Panc1 (cell line): ENCODE data around the gene FRMD5. TPM values are rescaled to one million over a fixed set of nuclear protein-coding genes. Genes with fewer than 3 reads are reported as not detected.
"Not testable (repeated sequence)": the region's sequence is repeated elsewhere in the genome, so short reads cannot be mapped to it uniquely, and the experiment has no call there.

Experiments used
- ATAC-seq: fragments of 200-7000 bp; cut with Tn5 transposase; 2 replicates; pipeline ENCODE4 v1.9.1; 2020; ENCODE audit warnings: mild to moderate bottlenecking, moderate library complexity
- BruUV-seq: library from RNA; stranded (reverse); fragments of 400-500 nt; replicated peaks from 2 replicates; lab custom pipeline; 2021; lab: Mats Ljungman, UMichigan
- CTCF ChIA-PET: fragments of 300-600 bp; sonication (Branson Sonifier 250); formaldehyde crosslinking; loops from one replicate; lab custom pipeline; 2022; ENCODE audit warnings: antibody characterized with exemption; lab: Charles Lee
- POLR2A ChIA-PET: fragments of 300-600 bp; sonication (Branson Sonifier 250); formaldehyde crosslinking; loops from one replicate; lab custom pipeline; 2022; ENCODE audit warnings: antibody characterized with exemption; lab: Charles Lee
- DNase-seq: peaks from one replicate; pipeline ENCODE4 v3.0.0-alpha.2; 2010; ENCODE audit warnings: low read depth, low spot score
- H3K27ac ChIP-seq: 2 replicates; pipeline ENCODE4 v1.5.1; 2011; ENCODE audit warnings: mild to moderate bottlenecking, low read length, inconsistent platforms
- H3K27me3 ChIP-seq: fragments of 200-500 bp; sonication (Bioruptor generic); 2 replicates; pipeline ENCODE4 v1.6.0; 2014; ENCODE audit warnings: low read length, inconsistent platforms; ENCODE audit not compliant: control insufficient read depth, insufficient read depth
- H3K36me3 ChIP-seq: fragments of 200-500 bp; sonication (Bioruptor generic); 2 replicates; pipeline ENCODE4 v1.5.1; 2014; ENCODE audit warnings: inconsistent platforms, mild to moderate bottlenecking, low read length, moderate library complexity; ENCODE audit not compliant: control insufficient read depth, insufficient read depth
- H3K4me1 ChIP-seq: 2 replicates; pipeline ENCODE4 v1.5.1; 2011; ENCODE audit warnings: inconsistent platforms, mild to moderate bottlenecking, low read length, moderate library complexity; ENCODE audit not compliant: control insufficient read depth, insufficient read depth
- H3K4me3 ChIP-seq, 2 experiments: 2 replicates each; pipeline ENCODE4 v1.5.1; 2011 to 2012; ENCODE audit warnings: low read depth in 2 of 2, low read length in 2 of 2, mild to moderate bottlenecking in 2 of 2, inconsistent platforms in 1 of 2, moderate library complexity in 1 of 2
- H3K9me3 ChIP-seq: fragments of 200-500 bp; sonication (Bioruptor generic); 2 replicates; pipeline ENCODE4 v1.5.1; 2014; ENCODE audit warnings: low read depth, mild to moderate bottlenecking, inconsistent platforms, low read length, moderate library complexity; ENCODE audit not compliant: control insufficient read depth, insufficient read depth
- POLR2AphosphoS5 ChIP-seq: IDR thresholded peaks from 2 replicates; pipeline ENCODE4 v1.6.1; 2012; ENCODE audit warnings: mild to moderate bottlenecking, low read depth, low read length, moderate library complexity
- in situ Hi-C: cut with HindIII; loops from 2 replicates; pipeline ENCODE4 v1.10.0; 2016; ENCODE audit warnings: low sequenced_read_pairs, low pct_unique_long_range_greater_than_20kb
- intact Hi-C: fragments of 100-400 bp; cut with micrococcal nuclease; formaldehyde crosslinking; loops from one replicate; pipeline ENCODE4 v1.10.0; 2022; ENCODE audit not compliant: unreplicated experiment
- total RNA-seq: library from RNA; stranded (reverse); gene quantifications from one replicate; pipeline ENCODE4 v1.2.1, GENCODE V29; 2021; ENCODE audit not compliant: unreplicated experiment

The FRMD5 gene
- total RNA-seq, 1 experiment from 2014 or later = 18.3 TPM

DNA sequence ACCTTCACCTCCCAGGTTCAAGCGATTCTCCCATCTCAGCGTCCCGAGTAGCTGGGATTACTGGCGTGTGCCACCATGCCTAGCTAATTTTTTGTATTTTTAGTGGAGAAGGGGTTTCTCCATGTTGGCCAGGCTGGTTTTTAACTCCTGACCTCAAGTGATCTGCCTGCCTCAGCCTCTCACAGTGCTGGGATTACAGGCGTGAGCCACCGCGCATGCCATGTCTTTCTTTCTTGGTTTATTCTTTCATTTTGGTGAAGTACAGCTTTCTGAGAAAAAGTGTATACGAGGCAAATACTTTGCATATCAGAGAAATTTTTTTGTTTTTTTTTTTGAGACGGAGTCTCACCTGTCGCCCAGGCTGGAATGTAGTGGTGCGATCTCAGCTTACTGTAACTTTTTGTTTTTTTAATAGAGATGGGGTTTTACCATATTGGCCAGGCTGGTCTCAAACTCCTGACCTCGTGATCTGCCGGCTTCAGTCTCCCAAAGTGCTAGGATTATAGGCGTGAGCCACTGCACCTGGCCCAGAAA lies 363.5 kb downstream of the FRMD5 start:
- CTCF ChIA-PET = interaction anchor here (0.5 kb wide), 1 partner anchor 697 kb away, joined by 4 read pairs; no protein-coding TSS in a partner anchor
- H3K9me3 ChIP-seq, in situ Hi-C loops: not testable (repeated sequence)

GRCh38 chr15:43830691-43831275 lies 364.3 kb downstream of the FRMD5 start:
- H3K36me3 ChIP-seq, H3K4me1 ChIP-seq, H3K9me3 ChIP-seq, H3K4me3 ChIP-seq, H3K27me3 ChIP-seq, BruUV-seq, in situ Hi-C loops, ATAC-seq, H3K27ac ChIP-seq, intact Hi-C loops, CTCF ChIA-PET, POLR2A ChIA-PET, DNase-seq: not testable (repeated sequence)

More for the DNA sequence above, 363.5 kb downstream of the FRMD5 start:
- H3K4me3 ChIP-seq, DNase-seq, H3K4me1 ChIP-seq, H3K27me3 ChIP-seq, BruUV-seq, ATAC-seq, H3K36me3 ChIP-seq, H3K27ac ChIP-seq, intact Hi-C loops: not testable (repeated sequence)
- POLR2A ChIA-PET = interaction anchor here (0.7 kb wide), 1 partner anchor 727 kb away, joined by 3 read pairs; no protein-coding TSS in a partner anchor

DNA sequence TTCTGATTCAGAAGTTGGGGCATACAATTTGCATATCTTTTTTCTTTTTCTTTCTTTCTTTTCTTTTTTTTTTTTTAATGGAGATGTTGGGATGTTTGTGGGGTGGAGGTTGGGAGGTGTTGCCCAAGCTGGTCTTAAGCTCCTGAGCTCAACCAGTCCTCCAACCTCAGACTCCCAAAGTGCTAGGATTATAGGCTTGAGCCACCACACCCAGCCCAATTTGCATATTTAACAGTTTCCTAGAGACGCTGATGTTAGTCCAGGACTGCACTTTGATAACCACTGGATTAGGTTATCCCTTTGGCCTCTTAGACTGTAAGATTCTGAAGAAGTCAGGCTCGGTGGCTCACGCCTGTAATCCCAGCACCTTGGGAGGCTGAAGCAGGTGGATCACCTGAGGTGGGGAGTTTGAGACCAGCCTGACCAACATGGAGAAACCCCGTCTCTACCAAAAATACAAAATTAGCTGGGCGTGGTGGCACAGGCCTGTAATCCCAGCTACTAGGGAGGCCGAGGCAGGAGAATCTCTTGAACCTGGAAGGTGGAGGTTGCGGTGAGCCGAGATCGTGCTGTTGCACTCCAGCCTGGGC lies 365.0 kb downstream of the FRMD5 start:
- H3K27me3 ChIP-seq, H3K4me1 ChIP-seq, in situ Hi-C loops, H3K4me3 ChIP-seq, ATAC-seq, BruUV-seq, POLR2A ChIA-PET, intact Hi-C loops, H3K9me3 ChIP-seq, DNase-seq, H3K27ac ChIP-seq, H3K36me3 ChIP-seq: not testable (repeated sequence)
- CTCF ChIA-PET = interaction anchor here (0.6 kb wide), 1 partner anchor 708 kb away, joined by 5 read pairs; no protein-coding TSS in a partner anchor

DNA sequence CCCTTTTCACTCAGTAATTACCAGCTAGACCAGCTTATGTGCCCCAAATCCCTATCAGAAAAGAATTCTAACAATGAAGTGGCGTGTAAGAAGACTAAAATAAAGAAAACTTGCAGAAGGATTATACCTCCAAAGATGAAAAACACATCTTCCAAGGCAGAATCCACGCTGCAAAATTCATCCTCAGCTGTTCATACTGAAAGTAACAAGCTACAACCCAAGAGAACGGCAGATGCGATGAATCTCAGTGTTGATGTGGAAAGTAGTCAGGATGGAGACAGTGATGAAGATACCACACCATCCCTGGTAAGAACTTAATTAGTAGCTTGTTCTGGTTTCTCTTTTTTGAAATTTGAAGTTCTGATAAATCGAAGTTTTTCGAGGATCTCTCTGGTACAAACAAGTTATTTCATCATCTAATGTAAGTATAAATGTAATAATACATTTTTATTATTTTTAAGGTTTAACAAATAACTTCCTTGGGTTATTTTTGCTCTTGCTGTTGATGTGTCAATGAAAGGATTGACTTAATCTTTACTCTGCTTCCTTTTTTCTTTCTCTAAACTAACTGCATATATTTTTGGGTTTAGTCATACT lies 366.9 kb downstream of the FRMD5 start:
- no peaks in the 10 kb centered on the region for H3K27me3 ChIP-seq
- TSS peak; percentile 79 for BruUV-seq
- TF ChIP-seq POLR2AphosphoS5 = no peak
- DNase-seq = no peak
- no peak for ATAC-seq
- H3K27ac ChIP-seq = peak overlapping the region; percentile 94
- ChIA-PET POLR2A (interaction anchor here (0.7 to 0.9 kb wide), 2 partner anchors 15 to 28 kb away, joined by 4 to 6 read pairs; partner anchors contain the start of genes HYPK and SERINC4), CTCF (no interaction called here)
- H3K4me3 ChIP-seq = peak overlapping the region; percentile 65 to 83
- intact Hi-C loops (no loop called here), in situ Hi-C loops (no loop called here)
- H3K36me3 ChIP-seq = peaks cover 3% of the 10 kb centered on the region
- no peaks in the 10 kb centered on the region for H3K9me3 ChIP-seq
- H3K4me1 ChIP-seq = peaks cover 11% of the 10 kb centered on the region
